ENCODE data around the gene MRPL14. TPM values are rescaled to one million over a fixed set of nuclear protein-coding genes. Genes with fewer than 3 reads are reported as not detected.
A peak's percentile ranks its signal among the peaks of the same experiment; 100 is the strongest.

MRPL14 gene
- total RNA-seq, 1 donor from 2014 or later, result 61.8 TPM

- no peak for TF ChIP-seq CTCF (IDR thresholded peaks at IDR 0.05)
- Histone ChIP-seq H3K27ac (no peak overlapping the region), H3K36me3 (peaks cover 0 to 4% of the 10 kb centered on the region in 2 donors), H3K9me3 (no peaks in the 10 kb centered on the region), H3K4me1 (peaks cover 0 to 15% of the 10 kb centered on the region in 2 donors), H3K27me3 (no peaks in the 10 kb centered on the region), H3K4me3 (no peak overlapping the region)
- no peak for DNase-seq (ENCODE audit: low spot score in 2 of 2)
- intact Hi-C loops (cut with DNase I), result loop anchor here (2.0 to 5.0 kb wide), 4 partner anchors 21 to 503 kb away; partner anchors contain the start of genes GTPBP2 and SLC29A1
Observed at GRCh38 chr6:44129841-44130322, 2.6 kb upstream of the MRPL14 start.

- Histone ChIP-seq H3K36me3 (no peaks in the 10 kb centered on the region), H3K9me3 (no peaks in the 10 kb centered on the region), H3K4me3 (peak overlapping the region; percentile 85 to 86), H3K27me3 (no peaks in the 10 kb centered on the region), H3K4me1 (peaks cover 0 to 20% of the 10 kb centered on the region in 2 donors), H3K27ac (peak overlapping the region; percentile 81 to 84)
- intact Hi-C loops (cut with DNase I), result loop anchor here (2.0 to 5.0 kb wide), 3 partner anchors 23 to 501 kb away; partner anchors contain the start of genes GTPBP2 and SLC29A1
- peak in 1 of 3 experiments; percentile 5 for TF ChIP-seq CTCF (IDR thresholded peaks at IDR 0.05)
- peak in 1 of 2 donors; percentile 72 for DNase-seq (ENCODE audit: low spot score in 2 of 2)
Observed at GRCh38 chr6:44128020-44128917, 1.0 kb upstream of the MRPL14 start.

- Histone ChIP-seq H3K9me3 (no peaks in the 10 kb centered on the region), H3K36me3 (no peaks in the 10 kb centered on the region), H3K27ac (peak overlapping the region; percentile 80 to 84), H3K27me3 (no peaks in the 10 kb centered on the region), H3K4me3 (peak overlapping the region; percentile 85 to 86), H3K4me1 (peaks cover 0 to 30% of the 10 kb centered on the region in 2 donors)
- TF ChIP-seq CTCF (IDR thresholded peaks at IDR 0.05), result no peak
- peak in 1 of 2 donors; percentile 77 for DNase-seq (ENCODE audit: low spot score in 2 of 2)
- intact Hi-C loops (cut with DNase I), result loop anchor here (1.0 to 5.0 kb wide), 4 partner anchors 96 to 499 kb away; partner anchors contain the start of genes GTPBP2, HSP90AB1, NFKBIE and SLC29A1
Observed at GRCh38 chr6:44126320-44127149, 717 bp downstream of the MRPL14 start.

- no peak for TF ChIP-seq CTCF (IDR thresholded peaks at IDR 0.05)
- Histone ChIP-seq H3K4me3 (no peak overlapping the region), H3K27me3 (no peaks in the 10 kb centered on the region), H3K27ac (no peak overlapping the region), H3K4me1 (peaks cover 3 to 41% of the 10 kb centered on the region in 2 donors), H3K9me3 (no peaks in the 10 kb centered on the region), H3K36me3 (no peaks in the 10 kb centered on the region)
- DNase-seq (ENCODE audit: low spot score in 2 of 2), result no peak
- intact Hi-C loops (cut with DNase I), result no loop called here
Observed at GRCh38 chr6:44123544-44123943, 3.7 kb downstream of the MRPL14 start.

- DNase-seq (ENCODE audit: low spot score in 2 of 2), result no peak
- H3K4me3 ChIP-seq, result no peak overlapping the region
- intact Hi-C loops (cut with DNase I), result no loop called here
Observed at GRCh38 chr6:44122801-44123200, 4.5 kb downstream of the MRPL14 start.

More at GRCh38 chr6:44122801-44123200, 4.5 kb downstream of the MRPL14 start:
- no peaks in the 10 kb centered on the region for H3K36me3 ChIP-seq
- no peaks in the 10 kb centered on the region for H3K27me3 ChIP-seq
- peaks cover 3 to 37% of the 10 kb centered on the region in 2 donors for H3K4me1 ChIP-seq
- no peaks in the 10 kb centered on the region for H3K9me3 ChIP-seq
- no peak for TF ChIP-seq CTCF (IDR thresholded peaks at IDR 0.05)
- peak overlapping the region in 1 of 2 donors; percentile 52 for H3K27ac ChIP-seq
